K562 (cell line): ENCODE results near the gene LGSN. TPM values are rescaled to one million over a fixed set of nuclear protein-coding genes. Genes with fewer than 3 reads are reported as not detected.

ENCODE experiments used
- HMGN3 ChIP-seq: IDR thresholded peaks from 2 replicates; pipeline ENCODE4 v1.6.1; 2011; ENCODE audit warnings: borderline replicate concordance, low read depth, mild to moderate bottlenecking, mixed read lengths, low read length; ENCODE audit not compliant: insufficient read length; ENCODE audit errors: extremely low read depth
- HNRNPL ChIP-seq: fragments of 200-400 bp; formaldehyde crosslinking; IDR thresholded peaks from 2 replicates; pipeline ENCODE4 v1.6.1; 2017; ENCODE audit warnings: low read depth, mild to moderate bottlenecking, low read length
- NFE2 ChIP-seq: IDR thresholded peaks from 2 replicates; pipeline ENCODE4 v1.6.1; 2014; ENCODE audit warnings: antibody characterized with exemption, low read depth
- SRSF3 ChIP-seq: fragments of 200-400 bp; formaldehyde crosslinking; IDR thresholded peaks from 2 replicates; pipeline ENCODE4 v1.6.1; 2016; ENCODE audit warnings: mild to moderate bottlenecking, low read length, moderate library complexity; ENCODE audit not compliant: insufficient read depth
- STAG1 ChIP-seq: sonication (generic); formaldehyde crosslinking; IDR thresholded peaks from 2 replicates; pipeline ENCODE4 v1.5.0; 2020; ENCODE audit warnings: missing genetic modification reagents, borderline replicate concordance
- ZNF318 ChIP-seq, 2 experiments: fragments of 450-650 bp; IDR thresholded peaks; 2 replicates each; pipeline ENCODE4 v1.6.1; 2016; ENCODE audit warnings: mild to moderate bottlenecking in 2 of 2, borderline replicate concordance in 1 of 2, low read depth in 1 of 2, moderate library complexity in 1 of 2
- ZNF589 ChIP-seq: fragments of 200-800 bp; sonication (Bioruptor generic); IDR thresholded peaks from 2 replicates; pipeline ENCODE4 v1.6.1; 2016; ENCODE audit warnings: low read depth, missing genetic modification characterization, missing compliant biosample characterization
- polyA plus RNA-seq, 8 experiments: library from polyadenylated mRNA; depleted of rRNA in 4 of 8; stranded (reverse) in 5 of 8; unstranded in 3 of 8; fragments of >200 nt; fragmentation: Nextera tagmentation in 2 of 8; fragmentation: Illumina TruSeq in 1 of 8; extraction: Ambion mirVana in 2 of 8; extraction: Trizol in 1 of 8; gene quantifications; 2 replicates each; pipeline versions ENCODE4 v1.2.1 to v1.2.3, GENCODE V29; 2011 to 2014; ENCODE audit warnings: inconsistent platforms in 1 of 8, missing spikeins in 1 of 8
- total RNA-seq, 7 experiments: library from RNA; depleted of rRNA in 6 of 7; stranded (reverse); fragments of >200 nt in 6 of 7; fragmentation: Illumina TruSeq in 2 of 7; extraction: Trizol in 2 of 7; gene quantifications; 2 replicates each; pipeline versions ENCODE4 v1.2.1 to v1.2.3, GENCODE V29; 2011 to 2021; ENCODE audit warnings: low replicate concordance in 1 of 7

Gene LGSN
- total and polyA plus RNA-seq, 9 of the 15 experiments (the other 6 are each of a cell fraction or from before 2014, with no cell fraction given): 0.01 TPM; not detected in 8

GRCh38 chr6:63261820-63262219 lies 58.0 kb downstream of the LGSN start (continued):
- TF ChIP-seq ZNF318 (IDR thresholded peaks at IDR 0.05; ENCODE audit: borderline replicate concordance in 1 of 2, low read depth in 1 of 2): no peak
- no peak for TF ChIP-seq HMGN3
- TF ChIP-seq NFE2: no peak
- TF ChIP-seq ZNF589 (CRISPR knock-in tag): no peak
- TF ChIP-seq HNRNPL: no peak
- TF ChIP-seq SRSF3: no peak
- TF ChIP-seq STAG1 (CRISPR knock-in tag): no peak
